Esophagus squamous epithelium (tissue), 5 donors: ENCODE data around the gene PTPRN2. TPM values are rescaled to one million over a fixed set of nuclear protein-coding genes. Genes with fewer than 3 reads are reported as not detected.
A peak's percentile ranks its signal among the peaks of the same experiment; 100 is the strongest.

Experiments
- DNase-seq: peaks from one replicate; lab custom pipeline; 2025; lab: John Stamatoyannopoulos, UW
- H3K27ac ChIP-seq, 4 donors: fragments of 200-600 bp; sonication (generic); one replicate each; pipeline ENCODE4 v1.5.1; 2016 to 2019; ENCODE audit warnings: mild to moderate bottlenecking in 1 of 4
- H3K27me3 ChIP-seq, 4 donors: fragments of 200-600 bp; sonication (generic); 1 replicate in 3 of 4; 2 replicates in 1 of 4; pipeline versions ENCODE4 v1.5.1 to v1.6.0; 2017 to 2021; ENCODE audit warnings: antibody characterized with exemption in 1 of 4
- H3K36me3 ChIP-seq, 3 donors: fragments of 200-600 bp; sonication (generic); one replicate each; pipeline ENCODE4 v1.5.1; 2016 to 2019
- H3K4me1 ChIP-seq, 3 donors: fragments of 200-600 bp; sonication (generic); one replicate each; pipeline ENCODE4 v1.5.1; 2017 to 2019
- H3K4me3 ChIP-seq, 4 donors: fragments of 200-600 bp; sonication (generic); 1 replicate in 3 of 4; 2 replicates in 1 of 4; pipeline ENCODE4 v1.5.1; 2016 to 2019; ENCODE audit warnings: mild to moderate bottlenecking in 2 of 4, moderate library complexity in 1 of 4
- H3K9me3 ChIP-seq, 3 donors: fragments of 200-600 bp; sonication (generic); one replicate each; pipeline ENCODE4 v1.5.1; 2016 to 2019
- CTCF ChIP-seq, 6 experiments: fragments of 450-650 bp in 4 of 6; fragments of 200-600 bp in 2 of 6; sonication (generic) in 2 of 6; IDR thresholded peaks; one replicate each; pipeline ENCODE4 v1.5.1; 2016 to 2019; ENCODE audit warnings: antibody characterized with exemption in 6 of 6, mild to moderate bottlenecking in 4 of 6, moderate library complexity in 4 of 6
- POLR2A ChIP-seq, 4 donors: fragments of 450-650 bp; IDR thresholded peaks; one replicate each; pipeline ENCODE4 v1.6.1; 2017; ENCODE audit warnings: antibody characterized with exemption in 4 of 4, mild to moderate bottlenecking in 4 of 4, moderate library complexity in 3 of 4
- WGBS, 2 donors: methylation state at CpG; one replicate each; pipeline ENCODE4 v1.1.5; 2018; 5-methylcytosine and 5-hydroxymethylcytosine counted together
- intact Hi-C: fragments of 100-400 bp; cut with DNase I; formaldehyde crosslinking; loops from one replicate; pipeline ENCODE4 v1.15.0; 2022
- total RNA-seq, 4 donors: library from RNA; depleted of rRNA; stranded (reverse); fragments of >200 nt; gene quantifications; one replicate each; pipeline ENCODE4 v1.1.0, GENCODE V29; 2016
- donor health status: DM: yes; HTN: yes; CAD: no.

The PTPRN2 gene
- total RNA-seq, 4 donors from 2014 or later, result 0.38 to 2.7 (median 1.0) TPM

- intact Hi-C loops, result no loop called here
- Histone ChIP-seq H3K27ac (no peak overlapping the region), H3K27me3 (no peaks in the 10 kb centered on the region), H3K4me1 (no peaks in the 10 kb centered on the region), H3K9me3 (peaks cover 0 to 25% (median 0%) of the 10 kb centered on the region in 3 donors), H3K36me3 (no peaks in the 10 kb centered on the region), H3K4me3 (no peak overlapping the region)
- TF ChIP-seq CTCF (IDR thresholded peaks at IDR 0.05) (peak in 1 of 6 experiments; percentile 33), POLR2A (IDR thresholded peaks at IDR 0.05) (no peak)
- WGBS, 2 donors, result 47 to 56% methylated on average over 2 of the region's 2 CpGs
- no peak for DNase-seq
Measured at GRCh38 chr7:158228986-158229385, 358.6 kb downstream of the PTPRN2 start.

GRCh38 chr7:158228131-158228530, 359.5 kb downstream of the PTPRN2 start:
- 71 to 74% methylated on average over 1 of the region's 1 CpG for WGBS, 2 donors
- H3K9me3 ChIP-seq, result peaks cover 0 to 25% (median 0%) of the 10 kb centered on the region in 3 donors

GRCh38 chr7:158227258-158227984, 360.2 kb downstream of the PTPRN2 start:
- Histone ChIP-seq H3K9me3 (peaks cover 0 to 25% (median 0%) of the 10 kb centered on the region in 3 donors), H3K4me3 (no peak overlapping the region), H3K36me3 (no peaks in the 10 kb centered on the region), H3K4me1 (no peaks in the 10 kb centered on the region), H3K27me3 (no peaks in the 10 kb centered on the region), H3K27ac (no peak overlapping the region)
- no peak for DNase-seq
- intact Hi-C loops, result no loop called here
- no peak for TF ChIP-seq POLR2A (IDR thresholded peaks at IDR 0.05)
- no peak for TF ChIP-seq CTCF (IDR thresholded peaks at IDR 0.05)
- 81 to 88% methylated on average over 13 of the region's 13 CpGs for WGBS, 2 donors

More at GRCh38 chr7:158228131-158228530, 359.5 kb downstream of the PTPRN2 start:
- H3K4me1 ChIP-seq, result no peaks in the 10 kb centered on the region
- no peaks in the 10 kb centered on the region for H3K36me3 ChIP-seq
- no peaks in the 10 kb centered on the region for H3K27me3 ChIP-seq
- no peak for TF ChIP-seq CTCF (IDR thresholded peaks at IDR 0.05)
- no peak for TF ChIP-seq POLR2A (IDR thresholded peaks at IDR 0.05)
- intact Hi-C loops, result no loop called here
- no peak for DNase-seq
- H3K4me3 ChIP-seq, result no peak overlapping the region
- no peak overlapping the region for H3K27ac ChIP-seq

GRCh38 chr7:158216198-158216597, 371.4 kb downstream of the PTPRN2 start:
- peaks cover 0 to 6% (median 0%) of the 10 kb centered on the region in 3 donors for H3K9me3 ChIP-seq
- H3K27ac ChIP-seq, result no peak overlapping the region
- intact Hi-C loops, result no loop called here
- H3K27me3 ChIP-seq, result no peaks in the 10 kb centered on the region
- H3K36me3 ChIP-seq, result no peaks in the 10 kb centered on the region
- no peak for DNase-seq
- TF ChIP-seq CTCF (IDR thresholded peaks at IDR 0.05) (no peak), POLR2A (IDR thresholded peaks at IDR 0.05) (no peak)
- no peaks in the 10 kb centered on the region for H3K4me1 ChIP-seq
- H3K4me3 ChIP-seq, result no peak overlapping the region

GRCh38 chr7:158209435-158209834, 378.2 kb downstream of the PTPRN2 start:
- Histone ChIP-seq H3K4me1 (no peaks in the 10 kb centered on the region), H3K36me3 (no peaks in the 10 kb centered on the region), H3K9me3 (no peaks in the 10 kb centered on the region), H3K27me3 (no peaks in the 10 kb centered on the region), H3K27ac (no peak overlapping the region), H3K4me3 (no peak overlapping the region)
- intact Hi-C loops, result no loop called here
- WGBS, 2 donors, result 46 to 86% methylated on average over 1 of the region's 1 CpG
- DNase-seq, result no peak
- TF ChIP-seq CTCF (IDR thresholded peaks at IDR 0.05), result no peak
- TF ChIP-seq POLR2A (IDR thresholded peaks at IDR 0.05), result no peak
